Hematopoietic multipotent progenitor cell (in vitro differentiated cells): Measurements from ENCODE around the gene RGS6. TPM values are rescaled to one million over a fixed set of nuclear protein-coding genes. Genes with fewer than 3 reads are reported as not detected.

Experiments
- DNase-seq, 3 donors: peaks; one replicate each; pipeline ENCODE4 v3.0.0-alpha.2; 2011 to 2015; ENCODE audit warnings: low read depth in 2 of 3, low spot score in 2 of 3
- total RNA-seq: library from RNA; depleted of rRNA; stranded (reverse); fragments of >200 nt; gene quantifications from one replicate; pipeline ENCODE4 v1.2.3, GENCODE V29; 2012

Gene RGS6
- total RNA-seq, 1 donor: 0.54 TPM

GRCh38 chr14:72541546-72541945, 609.3 kb downstream of the RGS6 start:
- DNase-seq: no peak

GRCh38 chr14:72543341-72543740, 611.1 kb downstream of the RGS6 start:
- peak in 2 of 3 donors; percentile 24 to 67 for DNase-seq

DNA sequence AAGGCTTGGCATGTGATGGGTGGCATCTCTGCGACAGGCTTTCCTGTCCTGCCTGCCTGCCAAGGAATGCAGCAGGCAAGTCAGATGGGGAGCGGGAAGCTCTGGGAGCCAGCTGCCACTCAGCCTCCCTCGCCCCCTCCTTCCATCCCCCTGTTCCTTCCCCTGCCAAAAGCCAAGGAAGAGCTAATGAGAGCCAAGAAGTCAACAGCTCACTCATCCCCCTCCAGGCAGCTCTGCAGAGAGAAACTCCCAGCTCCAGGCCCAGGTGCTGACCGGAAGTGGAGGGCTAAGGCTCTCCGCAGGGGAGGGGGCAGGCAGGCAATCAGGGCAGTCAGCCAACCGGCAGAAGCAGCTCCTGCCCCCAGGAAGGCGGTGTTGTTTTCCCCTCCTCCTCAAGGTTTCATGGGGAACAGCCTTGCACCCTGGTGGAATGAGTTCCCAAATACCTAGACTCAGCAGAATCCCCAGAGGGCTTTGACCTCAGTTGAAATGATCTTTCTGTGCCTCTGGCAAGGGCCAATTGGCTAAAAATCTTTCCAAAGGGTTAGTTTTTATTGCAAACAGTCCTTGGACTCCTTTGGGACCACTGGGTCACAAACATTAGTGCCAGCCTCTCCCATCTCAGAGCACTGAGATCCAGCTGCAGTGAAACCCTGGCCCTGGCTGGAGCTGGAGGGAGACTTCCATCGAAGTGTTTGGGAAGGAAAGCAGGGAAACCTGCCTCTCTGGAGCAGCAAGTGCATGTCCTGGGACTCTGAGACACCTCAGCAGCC, 612.6 kb downstream of the RGS6 start:
- DNase-seq: no peak

- DNase-seq: no peak
Observed at GRCh38 chr14:72545411-72546311, 613.4 kb downstream of the RGS6 start.

GRCh38 chr14:72546344-72547016, 614.3 kb downstream of the RGS6 start:
- DNase-seq: no peak

GRCh38 chr14:72547999-72548398, 615.8 kb downstream of the RGS6 start:
- no peak for DNase-seq

DNA sequence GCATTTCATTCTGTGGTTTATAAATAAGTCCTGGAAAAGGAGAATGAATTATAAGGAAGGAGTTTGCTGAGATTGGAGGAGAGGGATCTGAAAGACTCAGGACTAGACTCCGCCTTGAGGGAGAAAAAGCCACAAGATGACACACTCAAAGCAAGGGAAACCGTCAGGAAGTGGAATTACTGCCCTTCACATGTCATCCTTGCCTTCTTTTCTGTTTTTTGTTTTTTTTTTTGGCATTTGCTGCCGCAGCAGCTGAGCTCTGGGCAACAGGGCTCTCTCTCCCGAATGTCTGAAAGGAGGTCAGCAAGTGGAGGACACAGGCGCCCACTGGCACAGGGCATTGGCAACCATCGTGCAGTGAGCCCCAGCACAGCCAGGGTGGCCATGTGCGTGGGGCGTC, 616.8 kb downstream of the RGS6 start:
- DNase-seq: no peak

DNA sequence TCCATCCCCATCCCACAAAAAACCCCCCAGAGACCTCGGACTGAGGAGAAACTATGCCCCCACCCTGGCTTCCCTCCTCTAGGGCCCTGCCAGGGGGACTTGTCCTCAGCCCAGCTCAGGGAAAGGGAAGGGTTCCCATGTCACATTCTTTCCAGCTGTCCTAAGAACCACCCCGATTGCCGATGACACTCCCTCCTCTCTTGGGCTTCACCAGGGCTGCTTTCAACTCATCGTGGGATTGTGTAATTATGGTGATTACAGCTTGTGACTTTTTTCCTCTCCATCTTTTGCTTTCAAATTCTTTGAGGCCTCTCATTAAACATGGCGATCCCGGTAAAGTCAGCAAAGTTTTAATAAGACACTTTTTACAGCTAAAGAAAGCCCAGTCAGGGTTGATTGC, 617.6 kb downstream of the RGS6 start:
- no peak for DNase-seq

DNA sequence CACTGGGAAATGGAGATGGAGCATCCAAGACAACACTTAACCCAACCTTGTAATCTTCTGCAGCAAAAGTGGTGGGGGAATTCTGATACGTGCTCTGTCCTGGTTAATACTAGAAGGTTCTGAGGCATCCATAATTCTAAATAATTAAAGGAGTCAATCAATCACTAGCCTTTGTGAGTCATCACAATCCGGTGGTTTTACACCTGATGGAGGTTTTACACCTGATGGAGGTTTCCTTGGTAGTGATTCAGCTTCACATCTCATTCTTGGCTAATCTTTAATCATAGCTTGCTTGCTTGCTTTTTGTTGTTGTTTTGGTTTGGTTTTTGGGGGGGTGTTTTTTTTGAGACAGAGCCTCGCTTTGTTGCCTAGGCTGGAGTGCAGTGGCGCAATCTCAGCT, 618.3 kb downstream of the RGS6 start:
- no peak for DNase-seq

DNA sequence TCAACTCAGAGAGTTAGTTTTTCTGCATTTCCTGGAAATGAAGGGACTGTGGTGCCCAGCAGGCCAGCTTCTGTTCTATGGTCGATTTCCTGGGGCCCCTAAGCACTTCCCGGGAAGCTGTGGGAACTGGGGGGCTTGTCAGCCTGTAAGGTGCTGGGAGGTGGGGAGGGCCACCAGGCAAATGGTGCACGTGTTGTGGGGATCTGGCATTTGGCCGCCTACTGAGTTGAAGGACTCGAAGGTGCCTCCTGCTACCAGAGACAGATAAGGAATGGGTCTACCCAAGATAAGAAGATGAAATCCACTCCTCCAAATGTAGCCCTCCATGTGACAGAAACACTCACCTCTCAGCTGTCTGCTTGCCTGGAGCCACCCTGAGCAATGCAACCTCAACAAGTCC, 620.0 kb downstream of the RGS6 start:
- no peak for DNase-seq

DNA sequence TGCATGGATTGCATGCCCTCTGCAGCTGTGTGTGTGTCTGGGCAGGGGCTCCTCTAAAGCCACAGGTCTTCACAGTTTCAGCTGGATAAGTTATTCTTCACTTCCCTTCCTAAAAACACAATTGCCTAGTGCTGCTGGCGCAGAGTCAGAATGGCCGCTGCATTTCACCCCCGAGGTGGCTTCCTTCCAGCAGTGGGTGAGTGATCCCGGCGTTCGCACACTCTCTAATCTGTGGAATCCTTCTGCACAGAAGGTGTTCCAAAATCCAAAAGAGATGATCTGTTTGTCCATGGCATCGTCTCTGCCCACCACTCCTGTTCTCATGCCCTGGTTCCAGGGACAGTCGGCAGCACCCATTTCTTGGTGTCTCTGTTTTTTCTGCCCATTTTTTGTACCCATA, 620.9 kb downstream of the RGS6 start:
- no peak for DNase-seq

- DNase-seq: no peak
Observed at GRCh38 chr14:72553656-72554055, 621.4 kb downstream of the RGS6 start.

GRCh38 chr14:72554401-72554800, 622.2 kb downstream of the RGS6 start:
- DNase-seq: no peak

DNA sequence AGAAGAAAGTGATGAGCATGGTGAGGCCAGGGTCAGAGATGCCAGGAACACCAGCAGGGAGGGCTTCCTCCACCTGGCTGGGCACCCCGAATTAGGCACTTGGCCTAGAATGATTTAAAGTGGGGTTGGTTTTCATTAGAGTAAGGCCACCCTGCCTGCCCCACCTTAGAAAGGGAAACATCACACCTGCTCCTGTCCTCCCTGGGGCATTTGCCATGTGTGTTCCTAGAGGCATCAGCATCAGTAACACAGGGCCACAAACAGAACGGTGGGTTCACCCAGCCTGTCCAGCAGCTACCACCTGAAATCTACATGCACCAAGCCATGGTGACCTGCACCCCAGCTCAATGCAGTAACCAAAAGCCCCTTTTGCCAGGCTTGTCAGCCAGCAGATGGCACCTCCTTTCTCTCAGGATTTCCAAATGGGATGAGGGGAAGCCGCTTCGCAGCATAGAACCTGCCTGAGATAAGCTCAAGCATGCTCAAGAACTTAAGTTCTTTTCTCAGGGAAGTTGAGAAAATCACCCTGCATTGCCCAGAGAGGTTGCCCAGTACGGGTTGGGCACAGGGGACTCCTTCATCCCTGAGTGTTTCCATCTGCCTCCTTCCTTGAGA, 622.9 kb downstream of the RGS6 start:
- DNase-seq: no peak

DNA sequence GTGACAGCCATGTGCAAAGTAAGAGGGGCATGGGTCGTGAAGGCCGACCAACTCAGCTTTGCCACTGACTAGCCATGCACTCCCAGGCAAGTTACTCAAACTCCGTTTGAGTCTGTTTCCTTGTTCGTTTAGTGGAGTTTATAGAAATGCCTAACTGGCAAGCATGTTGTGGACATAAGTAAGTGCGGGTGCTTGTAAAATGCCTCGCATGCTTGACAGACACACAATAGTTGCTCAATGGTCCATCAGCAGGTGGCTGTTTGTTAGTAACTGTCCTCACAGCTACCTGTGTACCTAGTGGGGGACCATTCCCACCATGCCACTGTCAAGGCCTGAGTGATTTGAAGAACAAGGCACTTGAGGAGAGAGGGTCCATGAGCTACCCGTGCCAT, 623.4 kb downstream of the RGS6 start:
- no peak for DNase-seq

DNA sequence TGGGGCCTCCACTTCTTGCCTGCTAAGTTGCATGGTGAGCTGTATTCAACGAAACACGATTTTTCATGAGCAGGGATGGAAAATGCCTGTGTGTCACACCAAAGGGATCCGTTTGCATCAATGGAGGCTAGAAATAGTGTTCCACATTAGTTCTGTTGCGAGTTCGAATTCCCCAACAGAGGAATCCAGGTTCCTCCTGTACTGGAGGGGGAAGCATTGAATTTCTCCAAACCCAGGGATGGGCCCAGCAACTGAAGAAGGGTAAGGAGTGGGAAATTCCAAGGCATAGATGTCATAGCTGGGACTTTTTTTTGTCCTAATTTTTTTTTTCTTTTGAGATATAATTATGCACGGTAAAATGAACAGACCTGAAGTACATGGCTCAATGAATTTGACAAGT, 625.4 kb downstream of the RGS6 start:
- DNase-seq: no peak

DNA sequence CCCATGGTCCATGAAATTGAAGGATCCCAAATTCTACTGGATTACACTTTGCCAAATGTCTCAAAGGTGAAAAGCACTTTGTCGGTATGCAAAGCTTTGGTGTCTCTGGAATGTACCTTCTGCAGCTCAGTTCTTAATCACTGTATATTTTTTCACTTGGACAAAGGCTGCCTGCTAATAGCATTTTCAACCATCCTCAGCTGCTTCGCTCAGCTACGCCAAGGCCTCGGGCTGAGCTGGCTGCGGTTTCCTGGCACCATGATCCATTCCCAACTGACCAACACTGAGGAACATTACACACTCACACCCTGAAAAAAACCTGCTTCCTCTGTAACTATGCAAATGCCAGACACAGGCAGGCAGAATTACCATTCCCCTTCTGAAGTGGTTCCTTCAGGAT, 626.5 kb downstream of the RGS6 start:
- DNase-seq: no peak

GRCh38 chr14:72559202-72559601, 627.0 kb downstream of the RGS6 start:
- DNase-seq: peak in 2 of 3 donors; percentile 35 to 70

DNA sequence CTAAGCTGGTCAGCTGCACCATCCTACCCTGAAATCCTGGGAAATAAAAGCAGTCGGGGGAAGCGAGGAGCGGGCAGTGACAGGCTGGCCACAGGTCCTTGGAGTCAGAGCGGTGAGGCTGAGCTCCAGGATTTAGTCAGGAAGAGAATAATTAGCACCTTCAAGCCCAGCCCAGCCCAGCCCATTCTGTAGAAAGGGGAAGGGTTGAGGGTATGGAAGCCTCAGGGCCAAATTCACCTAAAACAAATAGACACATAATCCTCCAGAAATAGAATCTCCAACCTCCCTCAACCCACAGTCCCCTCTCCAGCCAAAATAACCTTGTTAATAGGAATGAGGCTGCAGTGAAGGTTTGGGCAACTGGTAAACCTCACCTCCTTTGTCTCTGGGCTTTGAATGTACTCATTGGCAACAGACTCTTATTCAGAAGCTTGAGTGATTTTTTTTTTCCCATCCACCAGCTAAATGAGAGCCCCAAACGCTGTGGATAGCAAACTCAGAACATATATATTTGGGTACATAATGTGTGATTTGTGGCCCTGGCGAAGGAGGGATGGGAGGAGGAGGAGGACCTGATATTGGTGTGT, 627.5 kb downstream of the RGS6 start:
- no peak for DNase-seq

GRCh38 chr14:72560331-72560730, 628.1 kb downstream of the RGS6 start:
- DNase-seq: no peak
